Uterus (tissue), 4 donors: ENCODE results near the gene C22orf23. TPM values are rescaled to one million over a fixed set of nuclear protein-coding genes. Genes with fewer than 3 reads are reported as not detected.
"Not testable (repeated sequence)": the region's sequence is repeated elsewhere in the genome, so short reads cannot be mapped to it uniquely, and the experiment has no call there.

Source experiments
- DNase-seq, 2 donors: peaks; one replicate each; pipeline ENCODE4 v3.0.0-alpha.2; 2019 to 2020
- H3K27ac ChIP-seq, 2 donors: fragments of 200-600 bp; sonication (generic); 1 replicate in 1 of 2; 2 replicates in 1 of 2; pipeline ENCODE4 v1.5.1; 2016 to 2018
- H3K27me3 ChIP-seq, 2 donors: fragments of 200-600 bp; sonication (generic); one replicate each; pipeline ENCODE4 v1.5.1; 2018 to 2019; ENCODE audit warnings: control low read depth in 1 of 2
- H3K36me3 ChIP-seq, 2 donors: fragments of 200-600 bp; sonication (generic); one replicate each; pipeline ENCODE4 v1.5.1; 2019; ENCODE audit warnings: control low read depth in 1 of 2
- H3K4me1 ChIP-seq, 2 donors: fragments of 200-600 bp; sonication (generic); one replicate each; pipeline ENCODE4 v1.5.1; 2018 to 2019; ENCODE audit warnings: control low read depth in 1 of 2
- H3K4me3 ChIP-seq, 2 donors: fragments of 200-600 bp; sonication (generic); 1 replicate in 1 of 2; 2 replicates in 1 of 2; pipeline ENCODE4 v1.5.1; 2018 to 2019; ENCODE audit warnings: mild to moderate bottlenecking in 1 of 2
- H3K9me3 ChIP-seq, 2 donors: fragments of 200-600 bp; sonication (generic); one replicate each; pipeline ENCODE4 v1.5.1; 2019; ENCODE audit warnings: control low read depth in 1 of 2
- POLR2A ChIP-seq, 2 donors: fragments of 450-650 bp; IDR thresholded peaks; one replicate each; pipeline ENCODE4 v1.6.1; 2016; ENCODE audit warnings: antibody characterized with exemption in 2 of 2, mild to moderate bottlenecking in 1 of 2, moderate library complexity in 1 of 2
- intact Hi-C: fragments of 100-400 bp; cut with DNase I; formaldehyde crosslinking; loops from one replicate; pipeline ENCODE4 v1.15.1; 2023; ENCODE audit warnings: low total_unique reads
- total RNA-seq, 4 donors: library from RNA; depleted of rRNA in 3 of 4; stranded (reverse); fragments of >200 nt in 3 of 4; gene quantifications; one replicate each; pipeline versions ENCODE4 v1.1.0 to v1.2.4, GENCODE V29; 2014 to 2023
- TF ChIP-seq, protein P1 (sequence below), 4 experiments: fragments of 200-600 bp in 2 of 4; fragments of 450-650 bp in 2 of 4; sonication (generic) in 2 of 4; IDR thresholded peaks; one replicate each; pipeline ENCODE4 v1.5.1; 2016 to 2019; ENCODE audit warnings: antibody characterized with exemption in 4 of 4, mild to moderate bottlenecking in 2 of 4, moderate library complexity in 1 of 4
- donor health status: DM: yes; HTN: yes; CAD: no.

Gene C22orf23
- total RNA-seq, 4 donors from 2014 or later, result 0.40 to 0.76 TPM; not detected in 2

DNA sequence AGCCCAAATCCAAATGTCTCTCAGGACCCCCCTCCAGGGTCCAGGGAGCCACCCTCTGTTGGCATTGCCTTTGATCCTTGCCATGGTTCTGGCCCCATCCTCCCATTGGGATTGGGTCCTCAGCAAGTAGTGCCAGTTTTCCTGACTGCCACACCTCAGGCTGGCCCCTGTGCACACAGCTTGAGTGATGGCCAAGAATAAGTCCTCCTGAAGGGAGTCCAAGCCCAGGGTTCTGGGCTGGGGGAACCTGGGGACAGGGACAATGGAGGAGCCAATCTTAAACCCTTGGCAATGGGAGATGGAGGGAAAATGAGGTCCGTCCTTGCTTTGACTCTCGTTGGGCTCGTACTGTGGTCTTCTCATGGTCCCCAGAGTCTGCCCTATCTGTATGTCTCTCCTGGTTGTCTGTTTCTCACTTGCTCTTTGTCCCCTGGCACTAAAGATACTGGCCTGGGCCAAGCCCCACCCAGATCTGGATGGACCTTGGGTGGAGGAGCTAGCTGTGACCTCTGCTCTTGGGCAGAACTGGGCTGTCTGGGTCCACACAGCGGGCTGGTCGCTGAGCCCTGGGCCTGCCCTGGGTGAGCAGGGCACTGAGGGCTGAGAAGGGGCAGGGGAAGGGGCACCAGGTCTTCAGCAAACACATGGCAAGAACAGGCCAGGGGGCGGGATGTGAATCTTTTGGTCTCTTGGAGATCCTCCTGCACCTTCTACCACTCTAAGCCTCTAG is 28.0 kb upstream of the C22orf23 start:
- H3K36me3 ChIP-seq, result no peaks in the 10 kb centered on the region
- no peaks in the 10 kb centered on the region for H3K4me1 ChIP-seq
- no peak for DNase-seq
- no peaks in the 10 kb centered on the region for H3K27me3 ChIP-seq
- no peaks in the 10 kb centered on the region for H3K9me3 ChIP-seq
- TF ChIP-seq, protein P1, sequence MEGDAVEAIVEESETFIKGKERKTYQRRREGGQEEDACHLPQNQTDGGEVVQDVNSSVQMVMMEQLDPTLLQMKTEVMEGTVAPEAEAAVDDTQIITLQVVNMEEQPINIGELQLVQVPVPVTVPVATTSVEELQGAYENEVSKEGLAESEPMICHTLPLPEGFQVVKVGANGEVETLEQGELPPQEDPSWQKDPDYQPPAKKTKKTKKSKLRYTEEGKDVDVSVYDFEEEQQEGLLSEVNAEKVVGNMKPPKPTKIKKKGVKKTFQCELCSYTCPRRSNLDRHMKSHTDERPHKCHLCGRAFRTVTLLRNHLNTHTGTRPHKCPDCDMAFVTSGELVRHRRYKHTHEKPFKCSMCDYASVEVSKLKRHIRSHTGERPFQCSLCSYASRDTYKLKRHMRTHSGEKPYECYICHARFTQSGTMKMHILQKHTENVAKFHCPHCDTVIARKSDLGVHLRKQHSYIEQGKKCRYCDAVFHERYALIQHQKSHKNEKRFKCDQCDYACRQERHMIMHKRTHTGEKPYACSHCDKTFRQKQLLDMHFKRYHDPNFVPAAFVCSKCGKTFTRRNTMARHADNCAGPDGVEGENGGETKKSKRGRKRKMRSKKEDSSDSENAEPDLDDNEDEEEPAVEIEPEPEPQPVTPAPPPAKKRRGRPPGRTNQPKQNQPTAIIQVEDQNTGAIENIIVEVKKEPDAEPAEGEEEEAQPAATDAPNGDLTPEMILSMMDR (IDR thresholded peaks at IDR 0.05), result no peak
- no peak for TF ChIP-seq POLR2A (IDR thresholded peaks at IDR 0.05)
- no peak overlapping the region for H3K27ac ChIP-seq
- H3K4me3 ChIP-seq, result no peak overlapping the region
- intact Hi-C loops, result no loop called here

DNA sequence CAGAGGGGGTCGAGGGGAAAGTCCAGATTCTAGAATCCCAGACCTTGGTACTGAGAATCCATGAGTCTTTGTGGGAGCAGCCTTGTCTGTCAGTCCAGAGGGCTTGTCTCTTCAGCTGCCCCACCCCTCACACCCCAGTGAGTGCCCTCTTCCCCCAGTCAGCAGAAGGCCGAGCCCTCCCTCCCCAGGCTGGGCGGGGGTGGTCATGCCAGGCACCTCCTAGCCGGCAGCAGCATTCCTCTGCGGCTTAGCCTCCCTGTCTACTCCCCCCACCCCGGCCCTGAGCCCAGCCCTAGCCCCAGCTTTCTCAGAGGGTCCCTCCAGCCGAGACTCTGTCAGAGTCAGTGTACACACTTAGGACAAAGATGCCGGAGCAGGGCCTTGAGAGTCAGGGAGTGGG is 26.4 kb upstream of the C22orf23 start:
- Histone ChIP-seq H3K4me1 (no peaks in the 10 kb centered on the region), H3K9me3 (no peaks in the 10 kb centered on the region), H3K27me3 (no peaks in the 10 kb centered on the region), H3K27ac (no peak overlapping the region), H3K4me3 (no peak overlapping the region), H3K36me3 (no peaks in the 10 kb centered on the region)
- no peak for DNase-seq
- TF ChIP-seq, protein P1 (IDR thresholded peaks at IDR 0.05), result no peak
- intact Hi-C loops, result no loop called here

DNA sequence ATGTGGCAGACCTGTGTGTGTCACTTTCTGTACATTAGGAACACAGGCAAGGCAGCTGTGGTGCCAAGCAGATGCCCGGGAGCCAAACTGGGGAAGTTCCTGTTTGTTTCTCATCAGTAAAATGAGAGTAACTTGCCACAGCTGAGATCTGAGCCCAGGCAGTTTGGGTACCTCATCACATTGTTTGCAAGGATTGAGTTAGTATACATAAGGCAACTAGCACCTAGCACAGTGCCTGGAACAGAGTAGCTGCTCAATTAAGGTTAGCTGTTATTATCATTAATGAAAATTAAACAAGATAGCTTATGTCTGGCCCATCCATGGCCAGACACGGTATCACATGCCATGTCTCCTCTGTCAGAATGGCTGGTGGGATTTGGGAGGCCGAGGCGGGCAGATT is 23.1 kb upstream of the C22orf23 start:
- no peak overlapping the region for H3K4me3 ChIP-seq
- no peaks in the 10 kb centered on the region for H3K9me3 ChIP-seq
- TF ChIP-seq POLR2A (IDR thresholded peaks at IDR 0.05), result no peak
- TF ChIP-seq, protein P1 (IDR thresholded peaks at IDR 0.05), result no peak
- no peaks in the 10 kb centered on the region for H3K4me1 ChIP-seq
- no peaks in the 10 kb centered on the region for H3K27me3 ChIP-seq
- intact Hi-C loops, result no loop called here
- H3K36me3 ChIP-seq, result no peaks in the 10 kb centered on the region
- no peak for DNase-seq
- H3K27ac ChIP-seq, result no peak overlapping the region

DNA sequence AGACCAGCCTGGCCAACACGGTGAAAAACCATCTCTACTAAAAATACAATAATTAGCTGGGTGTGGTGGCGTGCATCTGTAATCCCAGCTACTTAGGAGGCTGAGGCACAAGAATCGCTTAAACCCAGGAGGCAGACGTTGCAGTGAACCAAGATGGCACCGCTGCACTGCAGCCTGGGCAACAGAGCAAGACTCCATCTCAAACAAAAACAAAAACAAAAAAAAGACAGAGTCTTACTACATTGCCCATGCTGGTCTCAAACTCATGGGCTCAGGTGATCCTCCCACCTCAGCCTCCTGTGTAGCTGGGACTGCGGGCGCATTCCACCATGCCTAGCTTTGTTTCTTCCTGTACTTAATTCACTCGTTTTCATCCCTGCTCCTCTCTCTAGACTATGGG is 22.6 kb upstream of the C22orf23 start:
- H3K27me3 ChIP-seq, H3K9me3 ChIP-seq, H3K4me1 ChIP-seq, H3K36me3 ChIP-seq, intact Hi-C loops, H3K27ac ChIP-seq, H3K4me3 ChIP-seq, DNase-seq: not testable (repeated sequence)

DNA sequence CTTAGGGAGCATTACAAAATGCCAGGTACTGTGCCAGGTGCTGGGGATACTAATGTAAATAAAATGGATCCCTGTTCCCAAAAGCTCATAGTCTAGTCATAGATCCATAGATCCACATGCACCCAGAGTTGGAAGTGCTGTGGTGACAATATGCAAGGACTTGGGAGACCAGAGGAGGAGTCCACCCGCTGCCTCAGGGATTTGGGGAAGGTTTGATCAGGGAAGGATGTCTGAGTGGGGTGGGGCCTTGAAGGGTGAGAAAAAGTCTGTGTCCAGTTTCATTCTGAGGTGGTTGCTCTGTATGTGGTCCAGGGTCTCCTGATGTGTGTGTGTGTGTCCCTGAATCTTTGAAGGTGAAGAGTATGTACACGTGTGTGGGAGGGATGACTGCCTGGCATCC is 21.8 kb upstream of the C22orf23 start:
- H3K4me3 ChIP-seq, result no peak overlapping the region
- no peak for DNase-seq
- no peak for TF ChIP-seq POLR2A (IDR thresholded peaks at IDR 0.05)
- TF ChIP-seq, protein P1 (IDR thresholded peaks at IDR 0.05), result no peak
- no peaks in the 10 kb centered on the region for H3K27me3 ChIP-seq
- no peaks in the 10 kb centered on the region for H3K9me3 ChIP-seq
- no peaks in the 10 kb centered on the region for H3K36me3 ChIP-seq
- H3K27ac ChIP-seq, result no peak overlapping the region
- intact Hi-C loops, result no loop called here
- H3K4me1 ChIP-seq, result no peaks in the 10 kb centered on the region
